OCI-LY3 (cell line): ENCODE results near the gene ADD1.

ENCODE experiments used
- H2AFZ ChIP-seq: fragments of 200-600, 300-600 bp; shearing (Covaris generic); 2 replicates; pipeline ENCODE4 v1.6.0; 2014; ENCODE audit warnings: antibody characterized with exemption, low read depth, low read length
- H3K27ac ChIP-seq: fragments of 200-600, 300-600 bp; sonication (generic); 2 replicates; pipeline ENCODE4 v1.5.1; 2014; ENCODE audit warnings: mild to moderate bottlenecking, low read length, moderate library complexity, mixed read lengths
- H3K27me3 ChIP-seq: fragments of 200-600, 300-600 bp; sonication (generic); 2 replicates; pipeline ENCODE4 v1.6.1; 2014; ENCODE audit warnings: low read depth, low read length, mixed read lengths
- H3K36me3 ChIP-seq: fragments of 200-600, 300-600 bp; sonication (generic); replicated peaks from 2 replicates; pipeline ENCODE3; 2014; ENCODE audit warnings: low read depth, low read length, mixed read lengths
- H3K4me1 ChIP-seq: fragments of 300-600, 200-600 bp; sonication (generic); 2 replicates; pipeline ENCODE4 v1.6.1; 2014; ENCODE audit warnings: low read length, mixed read lengths
- H3K4me2 ChIP-seq: fragments of 200-600, 300-600 bp; sonication (generic); 2 replicates; pipeline ENCODE4 v1.6.1; 2014; ENCODE audit warnings: low read length, mixed read lengths
- H3K4me3 ChIP-seq: fragments of 300-600, 200-600 bp; sonication (generic); 2 replicates; pipeline ENCODE4 v1.5.1; 2014; ENCODE audit warnings: antibody characterized with exemption, mild to moderate bottlenecking, low read length, moderate library complexity
- H3K79me2 ChIP-seq: fragments of 300-600, 200-600 bp; shearing (Covaris generic); 2 replicates; pipeline ENCODE4 v1.6.1; 2014; ENCODE audit warnings: mild to moderate bottlenecking, low read length, mixed read lengths
- H3K9ac ChIP-seq: fragments of 300-600, 200-600 bp; shearing (Covaris generic); 2 replicates; pipeline ENCODE4 v1.6.0; 2014; ENCODE audit warnings: mild to moderate bottlenecking, low read length, moderate library complexity
- H3K9me3 ChIP-seq: fragments of 200-600, 300-600 bp; shearing (Covaris generic); 2 replicates; pipeline ENCODE4 v1.6.1; 2014; ENCODE audit warnings: low read length, mixed read lengths; ENCODE audit not compliant: insufficient read depth
- H4K20me1 ChIP-seq: fragments of 200-600, 300-600 bp; sonication (generic); 2 replicates; pipeline ENCODE4 v1.6.1; 2016; ENCODE audit warnings: low read length, mixed read lengths; ENCODE audit not compliant: insufficient read depth
- CTCF ChIP-seq: fragments of 200-600, 300-600 bp; sonication (generic); IDR thresholded peaks from 2 replicates; pipeline ENCODE4 v1.5.1; 2014; ENCODE audit warnings: antibody characterized with exemption, low read length, low read depth
- EZH2phosphoT487 ChIP-seq: fragments of 200-600 bp; shearing (Covaris generic); IDR thresholded peaks from 2 replicates; pipeline ENCODE4 v1.6.1; 2018; ENCODE audit warnings: antibody characterized with exemption, mixed run types, low read depth

The ADD1 gene

GRCh38 chr4:2886622-2887021, 43.0 kb downstream of the ADD1 start:
- Histone ChIP-seq H3K27ac (no peak overlapping the region), H3K9ac (no peak overlapping the region), H3K4me2 (no peak overlapping the region), H2AFZ (no peak overlapping the region), H3K27me3 (no peaks in the 10 kb centered on the region), H3K79me2 (no peaks in the 10 kb centered on the region), H3K9me3 (no peaks in the 10 kb centered on the region), H3K4me3 (no peak overlapping the region), H4K20me1 (peaks cover 3% of the 10 kb centered on the region), H3K4me1 (no peaks in the 10 kb centered on the region), H3K36me3 (peaks cover 31% of the 10 kb centered on the region)
- no peak for TF ChIP-seq CTCF
- TF ChIP-seq EZH2phosphoT487: no peak

GRCh38 chr4:2887343-2887742, 43.7 kb downstream of the ADD1 start:
- Histone ChIP-seq H3K4me1 (no peaks in the 10 kb centered on the region), H3K27me3 (no peaks in the 10 kb centered on the region), H4K20me1 (peaks cover 2% of the 10 kb centered on the region; the same call in 1 of the 2 replicates), H2AFZ (no peak overlapping the region), H3K4me2 (no peak overlapping the region), H3K9ac (no peak overlapping the region), H3K4me3 (no peak overlapping the region), H3K9me3 (no peaks in the 10 kb centered on the region), H3K27ac (no peak overlapping the region), H3K79me2 (no peaks in the 10 kb centered on the region), H3K36me3 (peaks cover 27% of the 10 kb centered on the region)
- TF ChIP-seq CTCF (no peak), EZH2phosphoT487 (no peak)

- Histone ChIP-seq H3K79me2 (no peaks in the 10 kb centered on the region), H3K4me1 (no peaks in the 10 kb centered on the region), H4K20me1 (no peaks in the 10 kb centered on the region), H3K4me3 (no peak overlapping the region), H3K27ac (no peak overlapping the region), H3K36me3 (peaks cover 30% of the 10 kb centered on the region), H3K4me2 (no peak overlapping the region), H3K9ac (no peak overlapping the region), H2AFZ (no peak overlapping the region), H3K9me3 (no peaks in the 10 kb centered on the region), H3K27me3 (no peaks in the 10 kb centered on the region)
- TF ChIP-seq CTCF: no peak
- TF ChIP-seq EZH2phosphoT487: no peak
Observed at GRCh38 chr4:2888886-2889285, 45.2 kb downstream of the ADD1 start.

- H3K4me3 ChIP-seq: no peak overlapping the region
- no peaks in the 10 kb centered on the region for H3K79me2 ChIP-seq
- no peaks in the 10 kb centered on the region for H3K27me3 ChIP-seq
- no peaks in the 10 kb centered on the region for H4K20me1 ChIP-seq
- H2AFZ ChIP-seq: no peak overlapping the region
- TF ChIP-seq EZH2phosphoT487: no peak
- TF ChIP-seq CTCF: no peak
- H3K4me2 ChIP-seq: no peak overlapping the region
- no peaks in the 10 kb centered on the region for H3K4me1 ChIP-seq
- H3K36me3 ChIP-seq: peaks cover 18% of the 10 kb centered on the region
- no peak overlapping the region for H3K27ac ChIP-seq
- H3K9ac ChIP-seq: no peak overlapping the region
- no peaks in the 10 kb centered on the region for H3K9me3 ChIP-seq
Observed at GRCh38 chr4:2891294-2891693, 47.6 kb downstream of the ADD1 start.
